Esophagus muscularis mucosa (tissue), 4 donors: ENCODE measurements around the gene CPED1. TPM values are rescaled to one million over a fixed set of nuclear protein-coding genes. Genes with fewer than 3 reads are reported as not detected.

Experiments
- DNase-seq: peaks from one replicate; pipeline ENCODE4 v3.0.0-alpha.2; 2017; ENCODE audit errors: extremely low spot score
- H3K27ac ChIP-seq, 4 donors: fragments of 200-600 bp; sonication (generic); replicated peaks in 1 of 4; 1 replicate in 3 of 4; 2 replicates in 1 of 4; pipeline ENCODE4 v1.5.1; 2016 to 2019; ENCODE audit warnings: mild to moderate bottlenecking in 1 of 4
- H3K27me3 ChIP-seq, 4 donors: fragments of 200-600 bp; sonication (generic); one replicate each; pipeline versions ENCODE4 v1.5.1 to v1.6.0; 2016 to 2019
- H3K36me3 ChIP-seq, 4 donors: fragments of 200-600 bp; sonication (generic); one replicate each; pipeline ENCODE4 v1.5.1; 2016 to 2019
- H3K4me1 ChIP-seq, 4 donors: fragments of 200-600 bp; sonication (generic); one replicate each; pipeline ENCODE4 v1.5.1; 2016 to 2019
- H3K4me3 ChIP-seq, 4 donors: fragments of 200-600 bp; sonication (generic); 1 replicate in 2 of 4; 2 replicates in 2 of 4; pipeline ENCODE4 v1.5.1; 2016 to 2019; ENCODE audit warnings: mild to moderate bottlenecking in 4 of 4, moderate library complexity in 1 of 4
- H3K9me3 ChIP-seq, 4 donors: fragments of 200-600 bp; sonication (generic); 1 replicate in 3 of 4; 2 replicates in 1 of 4; pipeline ENCODE4 v1.5.1; 2016 to 2019
- CTCF ChIP-seq, 3 experiments: fragments of 200-600 bp in 2 of 3; fragments of 450-650 bp in 1 of 3; sonication (generic) in 2 of 3; IDR thresholded peaks; one replicate each; pipeline ENCODE4 v1.5.1; 2017 to 2019; ENCODE audit warnings: antibody characterized with exemption in 3 of 3, mild to moderate bottlenecking in 2 of 3, moderate library complexity in 1 of 3
- EP300 ChIP-seq: sonication (generic); formaldehyde crosslinking; IDR thresholded peaks from one replicate; pipeline ENCODE4 v1.6.1; 2017; ENCODE audit warnings: antibody characterized with exemption
- POLR2A ChIP-seq: fragments of 450-650 bp; IDR thresholded peaks from one replicate; pipeline ENCODE4 v1.6.1; 2017; ENCODE audit warnings: antibody characterized with exemption, moderate library complexity, mild to moderate bottlenecking, low read depth
- POLR2AphosphoS5 ChIP-seq, 2 donors: sonication (generic); formaldehyde crosslinking; IDR thresholded peaks; one replicate each; pipeline ENCODE4 v1.6.1; 2017; ENCODE audit warnings: antibody characterized with exemption in 2 of 2
- WGBS: methylation state at CpG from one replicate; pipeline ENCODE4 v1.1.5; 2018; 5-methylcytosine and 5-hydroxymethylcytosine counted together
- intact Hi-C: fragments of 100-400 bp; cut with DNase I; formaldehyde crosslinking; loops from one replicate; pipeline ENCODE4 v1.15.1; 2023
- total RNA-seq, 4 donors: library from RNA; depleted of rRNA; stranded (reverse); fragments of >200 nt; gene quantifications; one replicate each; pipeline versions ENCODE4 v1.1.0 to v1.2.1, GENCODE V29; 2016

Gene CPED1
- total RNA-seq, 4 donors from 2014 or later: 28.1 to 81.8 (median 32.0) TPM

GRCh38 chr7:121204537-121204936 is 216.0 kb downstream of the CPED1 start:
- Histone ChIP-seq H3K4me1 (peaks cover 0 to 10% (median 0%) of the 10 kb centered on the region in 4 donors), H3K27me3 (no peaks in the 10 kb centered on the region), H3K36me3 (no peaks in the 10 kb centered on the region), H3K4me3 (no peak overlapping the region), H3K27ac (no peak overlapping the region), H3K9me3 (no peaks in the 10 kb centered on the region)
- WGBS: 37% methylated on average over 1 of the region's 1 CpG
- DNase-seq: no peak
- no peak for TF ChIP-seq CTCF (IDR thresholded peaks at IDR 0.05)
- TF ChIP-seq POLR2AphosphoS5 (IDR thresholded peaks at IDR 0.05): no peak
- no peak for TF ChIP-seq EP300
- TF ChIP-seq POLR2A: no peak
- intact Hi-C loops: no loop called here

- peaks cover 0 to 10% (median 0%) of the 10 kb centered on the region in 4 donors for H3K4me1 ChIP-seq
- TF ChIP-seq POLR2AphosphoS5 (IDR thresholded peaks at IDR 0.05) (no peak), POLR2A (no peak), EP300 (no peak), CTCF (IDR thresholded peaks at IDR 0.05) (no peak)
- no peaks in the 10 kb centered on the region for H3K27me3 ChIP-seq
- H3K9me3 ChIP-seq: no peaks in the 10 kb centered on the region
- H3K36me3 ChIP-seq: no peaks in the 10 kb centered on the region
- H3K4me3 ChIP-seq: no peak overlapping the region
- intact Hi-C loops: no loop called here
- no peak overlapping the region for H3K27ac ChIP-seq
- DNase-seq: no peak
Observed at GRCh38 chr7:121205777-121206176, 217.3 kb downstream of the CPED1 start.

GRCh38 chr7:121211253-121211652 is 222.7 kb downstream of the CPED1 start:
- no peak overlapping the region for H3K27ac ChIP-seq
- H3K36me3 ChIP-seq: no peaks in the 10 kb centered on the region
- WGBS: 81% methylated on average over 3 of the region's 3 CpGs

GRCh38 chr7:121212036-121212435 is 223.5 kb downstream of the CPED1 start:
- Histone ChIP-seq H3K4me1 (peaks cover 0 to 8% (median 5%) of the 10 kb centered on the region in 4 donors), H3K4me3 (no peak overlapping the region), H3K27me3 (no peaks in the 10 kb centered on the region), H3K36me3 (no peaks in the 10 kb centered on the region), H3K27ac (no peak overlapping the region), H3K9me3 (no peaks in the 10 kb centered on the region)
- intact Hi-C loops: no loop called here
- TF ChIP-seq POLR2AphosphoS5 (IDR thresholded peaks at IDR 0.05) (no peak), CTCF (IDR thresholded peaks at IDR 0.05) (no peak), EP300 (no peak), POLR2A (no peak)
- 84% methylated on average over 2 of the region's 2 CpGs for WGBS
- DNase-seq: no peak

More at GRCh38 chr7:121211253-121211652, 222.7 kb downstream of the CPED1 start:
- peaks cover 0 to 8% (median 5%) of the 10 kb centered on the region in 4 donors for H3K4me1 ChIP-seq
- no peak overlapping the region for H3K4me3 ChIP-seq
- intact Hi-C loops: no loop called here
- H3K9me3 ChIP-seq: no peaks in the 10 kb centered on the region
- TF ChIP-seq POLR2A: no peak
- no peak for TF ChIP-seq CTCF (IDR thresholded peaks at IDR 0.05)
- TF ChIP-seq POLR2AphosphoS5 (IDR thresholded peaks at IDR 0.05): no peak
- no peak for TF ChIP-seq EP300
- no peak for DNase-seq
- H3K27me3 ChIP-seq: no peaks in the 10 kb centered on the region

- Histone ChIP-seq H3K27ac (no peak overlapping the region), H3K9me3 (no peaks in the 10 kb centered on the region), H3K27me3 (no peaks in the 10 kb centered on the region), H3K4me1 (peaks cover 0 to 8% (median 5%) of the 10 kb centered on the region in 4 donors), H3K4me3 (no peak overlapping the region), H3K36me3 (no peaks in the 10 kb centered on the region)
- intact Hi-C loops: no loop called here
- TF ChIP-seq CTCF (IDR thresholded peaks at IDR 0.05) (no peak), EP300 (no peak), POLR2A (no peak), POLR2AphosphoS5 (IDR thresholded peaks at IDR 0.05) (no peak)
- 78% methylated on average over 2 of the region's 2 CpGs for WGBS
- no peak for DNase-seq
Observed at GRCh38 chr7:121214657-121215056, 226.1 kb downstream of the CPED1 start.
